ENCODE results near the gene RAD50. TPM values are rescaled to one million over a fixed set of nuclear protein-coding genes. Genes with fewer than 3 reads are reported as not detected.

RAD50 gene
- total and polyA plus RNA-seq, 7 donors: 6.0 to 34.6 (median 20.0) TPM

DNA sequence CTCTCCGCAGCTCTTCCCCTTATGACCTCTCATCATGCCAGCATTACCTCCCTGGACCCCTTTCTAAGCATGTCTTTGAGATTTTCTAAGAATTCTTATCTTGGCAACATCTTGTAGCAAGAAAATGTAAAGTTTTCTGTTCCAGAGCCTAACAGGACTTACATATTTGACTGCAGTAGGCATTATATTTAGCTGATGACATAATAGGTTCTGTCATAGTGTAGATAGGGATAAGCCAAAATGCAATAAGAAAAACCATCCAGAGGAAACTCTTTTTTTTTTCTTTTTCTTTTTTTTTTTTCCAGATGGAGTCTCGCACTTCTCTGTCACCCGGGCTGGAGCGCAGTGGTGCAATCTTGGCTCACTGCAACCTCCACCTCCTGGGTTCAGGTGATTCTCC is 80.5 kb downstream of the RAD50 start:
- 98% methylated on average over 4 of the region's 4 CpGs for WGBS, 2 donors
- intact Hi-C loops (cut with DNase I): no loop called here

DNA sequence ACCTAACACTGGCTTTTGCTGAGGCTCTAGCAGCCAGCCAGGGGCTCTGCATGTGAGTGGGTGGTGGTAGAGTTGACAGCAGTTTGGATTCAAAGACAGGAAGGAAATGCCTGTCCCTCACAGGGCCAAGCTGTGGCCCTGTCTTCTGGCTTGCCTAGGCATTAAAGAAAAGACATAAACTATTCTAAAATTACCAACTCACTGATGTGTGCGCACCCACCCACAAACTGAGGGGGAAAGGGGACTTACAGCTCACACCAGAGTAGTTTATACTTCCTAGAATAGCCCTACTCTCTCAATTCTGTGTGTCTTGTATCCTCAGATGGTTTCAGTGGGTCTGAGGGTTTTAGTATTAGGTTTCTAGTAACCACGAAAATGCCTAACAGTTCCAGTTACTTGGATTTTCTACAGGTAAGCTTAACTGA is 82.9 kb downstream of the RAD50 start:
- no peak for TF ChIP-seq POLR2A (IDR thresholded peaks at IDR 0.05)
- no peak for TF ChIP-seq CTCF (IDR thresholded peaks at IDR 0.05)
- no peak for TF ChIP-seq EP300 (IDR thresholded peaks at IDR 0.05)
- TF ChIP-seq POLR2AphosphoS5 (IDR thresholded peaks at IDR 0.05): no peak
- Histone ChIP-seq H3K4me3 (no peak overlapping the region), H3K4me1 (no peaks in the 10 kb centered on the region), H3K36me3 (peaks cover 31 to 83% (median 42%) of the 10 kb centered on the region in 4 donors), H3K9me3 (no peaks in the 10 kb centered on the region), H3K27ac (no peak overlapping the region), H3K27me3 (no peaks in the 10 kb centered on the region)
- no peak for DNase-seq
- 65 to 88% methylated on average over 2 of the region's 2 CpGs for WGBS, 2 donors
- intact Hi-C loops (cut with DNase I): no loop called here

More for the DNA sequence above, 80.5 kb downstream of the RAD50 start:
- H3K27ac ChIP-seq: no peak overlapping the region
- DNase-seq: no peak
- no peak for TF ChIP-seq CTCF (IDR thresholded peaks at IDR 0.05)
- no peaks in the 10 kb centered on the region for H3K27me3 ChIP-seq
- H3K9me3 ChIP-seq: no peaks in the 10 kb centered on the region
- peaks cover 25 to 70% (median 39%) of the 10 kb centered on the region in 4 donors for H3K36me3 ChIP-seq
- no peak overlapping the region for H3K4me3 ChIP-seq
- no peaks in the 10 kb centered on the region for H3K4me1 ChIP-seq

- no peak for DNase-seq
- H3K4me3 ChIP-seq: no peak overlapping the region
- no peaks in the 10 kb centered on the region for H3K27me3 ChIP-seq
- TF ChIP-seq CTCF (IDR thresholded peaks at IDR 0.05): no peak
- no peak for TF ChIP-seq POLR2AphosphoS5 (IDR thresholded peaks at IDR 0.05)
- no peak for TF ChIP-seq EP300 (IDR thresholded peaks at IDR 0.05)
- no peak for TF ChIP-seq POLR2A (IDR thresholded peaks at IDR 0.05)
- no peaks in the 10 kb centered on the region for H3K9me3 ChIP-seq
- intact Hi-C loops (cut with DNase I): no loop called here
- WGBS, 2 donors: 87 to 90% methylated on average over 4 of the region's 4 CpGs
- peaks cover 31 to 83% (median 42%) of the 10 kb centered on the region in 4 donors for H3K36me3 ChIP-seq
- no peaks in the 10 kb centered on the region for H3K4me1 ChIP-seq
- no peak overlapping the region for H3K27ac ChIP-seq
Observed at GRCh38 chr5:132640613-132641012, 83.8 kb downstream of the RAD50 start.

DNA sequence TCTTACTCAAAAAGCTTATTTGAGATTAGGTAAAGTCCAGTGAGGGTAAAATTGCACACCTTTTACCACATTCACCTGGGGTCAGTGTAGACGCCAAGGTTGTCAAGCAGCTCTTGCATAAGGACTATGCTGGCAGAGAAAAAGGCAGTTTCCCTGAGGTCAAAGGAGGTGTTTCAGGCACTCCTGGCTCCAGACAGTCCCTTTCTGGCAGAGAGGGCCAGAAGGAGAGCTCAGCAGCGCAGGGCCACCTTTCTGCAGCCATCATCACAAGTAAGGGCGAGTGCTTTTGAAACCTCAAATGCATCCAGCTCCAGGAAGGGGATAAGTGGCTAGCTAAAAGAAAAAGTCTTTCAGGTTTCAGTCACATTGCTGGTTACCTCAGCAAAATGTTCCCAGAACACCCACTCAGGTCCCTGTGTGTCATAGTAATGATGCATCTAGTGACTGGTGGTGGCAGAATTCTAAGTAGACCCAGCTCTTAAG is 84.5 kb downstream of the RAD50 start:
- Histone ChIP-seq H3K4me3 (no peak overlapping the region), H3K36me3 (peaks cover 31 to 78% (median 42%) of the 10 kb centered on the region in 4 donors), H3K27ac (no peak overlapping the region), H3K4me1 (no peaks in the 10 kb centered on the region), H3K27me3 (no peaks in the 10 kb centered on the region), H3K9me3 (no peaks in the 10 kb centered on the region)
- no peak for DNase-seq
- WGBS, 2 donors: 86 to 95% methylated on average over 3 of the region's 3 CpGs
- TF ChIP-seq EP300 (IDR thresholded peaks at IDR 0.05) (no peak), POLR2A (IDR thresholded peaks at IDR 0.05) (no peak), POLR2AphosphoS5 (IDR thresholded peaks at IDR 0.05) (no peak), CTCF (IDR thresholded peaks at IDR 0.05) (no peak)
- intact Hi-C loops (cut with DNase I): no loop called here

- intact Hi-C loops (cut with DNase I): no loop called here
- Histone ChIP-seq H3K27ac (no peak overlapping the region), H3K4me3 (no peak overlapping the region), H3K9me3 (no peaks in the 10 kb centered on the region), H3K4me1 (no peaks in the 10 kb centered on the region), H3K36me3 (peaks cover 31 to 75% (median 42%) of the 10 kb centered on the region in 4 donors), H3K27me3 (no peaks in the 10 kb centered on the region)
- no peak for DNase-seq
- 95% methylated on average over 3 of the region's 3 CpGs for WGBS, 2 donors
- TF ChIP-seq POLR2A (IDR thresholded peaks at IDR 0.05) (no peak), CTCF (IDR thresholded peaks at IDR 0.05) (no peak), EP300 (IDR thresholded peaks at IDR 0.05) (no peak), POLR2AphosphoS5 (IDR thresholded peaks at IDR 0.05) (no peak)
Observed at GRCh38 chr5:132641841-132642240, 85.1 kb downstream of the RAD50 start.
